SK-N-MC (cell line): Measurements from ENCODE around the gene ALX3.

Experiments
- DNase-seq: peaks from one replicate; pipeline ENCODE4 v3.0.0-alpha.2; 2011; ENCODE audit warnings: low read depth, low spot score
- H3K27ac ChIP-seq: fragments of 200-600 bp; sonication (generic); 2 replicates; pipeline ENCODE4 v1.5.1; 2016; ENCODE audit warnings: mixed run types
- H3K36me3 ChIP-seq: fragments of 200-600 bp; sonication (generic); 2 replicates; pipeline ENCODE4 v1.6.1; 2017; ENCODE audit warnings: antibody characterized with exemption, low read length, mixed read lengths; ENCODE audit not compliant: insufficient read depth
- H3K4me3 ChIP-seq: fragments of 200-600 bp; sonication (generic); 2 replicates; pipeline ENCODE4 v1.5.1; 2016
- H3K9ac ChIP-seq: fragments of 200-600 bp; sonication (generic); 2 replicates; pipeline ENCODE4 v1.8.0; 2017; ENCODE audit warnings: mixed run types, mixed read lengths; ENCODE audit not compliant: insufficient read length
- H3K9me3 ChIP-seq: fragments of 200-600 bp; sonication (generic); 2 replicates; pipeline ENCODE4 v1.6.1; 2017; ENCODE audit warnings: low read depth, mild to moderate bottlenecking, antibody characterized with exemption, low read length, moderate library complexity, mixed read lengths
- EZH2 ChIP-seq: fragments of 200-600 bp; sonication (generic); IDR thresholded peaks from one replicate; pipeline ENCODE4 v1.6.1; 2017; ENCODE audit warnings: antibody characterized with exemption
- FOXP2 ChIP-seq: optimal IDR thresholded peaks from 2 replicates; pipeline ENCODE3; 2011; ENCODE audit warnings: mild to moderate bottlenecking, moderate library complexity; ENCODE audit not compliant: insufficient read depth; ENCODE audit errors: extremely low read length, control extremely low read depth
- POLR2AphosphoS5 ChIP-seq: IDR thresholded peaks from 2 replicates; pipeline ENCODE4 v1.6.1; 2012; ENCODE audit warnings: mild to moderate bottlenecking, low read depth, low read length, borderline replicate concordance

The ALX3 gene

DNA sequence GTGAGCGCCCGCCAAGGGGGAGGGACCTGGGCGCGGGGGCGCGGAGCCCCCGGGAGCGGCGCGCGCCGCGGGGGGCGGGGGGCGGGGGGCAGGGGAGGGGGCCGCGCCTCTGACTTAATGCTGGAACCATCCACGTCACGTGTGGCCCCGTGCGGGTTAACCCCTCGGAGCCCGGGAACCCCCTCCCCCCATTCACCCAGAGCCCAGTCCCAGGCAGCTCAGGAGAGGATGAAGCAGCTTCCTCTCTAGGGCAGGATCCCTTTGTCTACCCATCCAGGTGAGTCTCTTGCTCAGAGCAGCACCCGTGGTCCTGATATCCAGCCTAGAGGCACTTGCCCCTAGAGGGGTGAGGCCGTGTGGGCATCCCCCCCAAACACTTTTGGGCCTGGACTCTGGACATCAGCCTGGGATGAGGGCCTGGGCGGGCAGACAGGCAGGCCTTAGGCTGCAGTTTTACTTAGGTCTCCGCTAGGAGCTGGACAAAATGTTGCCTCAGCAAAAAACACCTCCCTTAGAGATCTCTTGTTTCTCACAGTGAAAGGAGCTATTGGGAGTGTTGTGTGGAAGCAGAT lies at the start of gene ALX3:
ALX3 (minus strand) TSS at position 2 of the 572 bp plus-strand sequence. CDS start 60 bp downstream, outside the sequence.
- no peak for DNase-seq
- H3K4me3 ChIP-seq: peak within 1 kb of the TSS; percentile 97
- TF ChIP-seq EZH2 (no peak), FOXP2 (no peak), POLR2AphosphoS5 (no peak)

DNA sequence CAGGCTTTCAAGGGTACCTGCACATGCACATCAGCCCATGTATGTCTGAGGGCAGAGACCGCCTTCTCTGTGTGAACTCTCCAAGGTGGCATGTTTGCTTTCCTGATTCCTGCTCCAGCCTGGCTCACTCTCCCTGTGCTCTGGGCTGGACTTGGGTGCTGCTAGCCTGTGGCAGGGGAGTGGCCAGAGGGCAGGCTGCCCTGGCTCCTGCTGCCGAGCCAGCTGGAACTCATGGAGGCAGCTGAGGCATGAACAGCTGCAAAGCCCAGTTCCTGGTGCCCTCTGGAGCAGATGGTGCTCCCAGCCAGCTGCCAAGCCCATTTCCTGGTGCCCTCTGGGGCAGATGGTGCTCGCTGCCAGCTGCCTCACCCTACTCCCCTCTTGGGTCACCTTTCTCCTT lies 49.4 kb upstream of the ALX3 start:
- TF ChIP-seq FOXP2: no peak
- TF ChIP-seq POLR2AphosphoS5: no peak
- no peak for TF ChIP-seq EZH2
- no peak overlapping the region for H3K9ac ChIP-seq
- no peaks in the 10 kb centered on the region for H3K9me3 ChIP-seq
- no peak overlapping the region for H3K4me3 ChIP-seq
- no peak overlapping the region for H3K27ac ChIP-seq
- no peak for DNase-seq
- no peaks in the 10 kb centered on the region for H3K36me3 ChIP-seq

More for the DNA sequence above, at the start of gene ALX3:
- peaks cover 24% of the 10 kb centered on the region; the same call in 1 of the 2 replicates for H3K36me3 ChIP-seq
- H3K9ac ChIP-seq: peak within 1 kb of the TSS; percentile 96
- peak within 1 kb of the TSS; percentile 55; the same call in 1 of the 2 replicates for H3K27ac ChIP-seq
- no peaks in the 10 kb centered on the region for H3K9me3 ChIP-seq

DNA sequence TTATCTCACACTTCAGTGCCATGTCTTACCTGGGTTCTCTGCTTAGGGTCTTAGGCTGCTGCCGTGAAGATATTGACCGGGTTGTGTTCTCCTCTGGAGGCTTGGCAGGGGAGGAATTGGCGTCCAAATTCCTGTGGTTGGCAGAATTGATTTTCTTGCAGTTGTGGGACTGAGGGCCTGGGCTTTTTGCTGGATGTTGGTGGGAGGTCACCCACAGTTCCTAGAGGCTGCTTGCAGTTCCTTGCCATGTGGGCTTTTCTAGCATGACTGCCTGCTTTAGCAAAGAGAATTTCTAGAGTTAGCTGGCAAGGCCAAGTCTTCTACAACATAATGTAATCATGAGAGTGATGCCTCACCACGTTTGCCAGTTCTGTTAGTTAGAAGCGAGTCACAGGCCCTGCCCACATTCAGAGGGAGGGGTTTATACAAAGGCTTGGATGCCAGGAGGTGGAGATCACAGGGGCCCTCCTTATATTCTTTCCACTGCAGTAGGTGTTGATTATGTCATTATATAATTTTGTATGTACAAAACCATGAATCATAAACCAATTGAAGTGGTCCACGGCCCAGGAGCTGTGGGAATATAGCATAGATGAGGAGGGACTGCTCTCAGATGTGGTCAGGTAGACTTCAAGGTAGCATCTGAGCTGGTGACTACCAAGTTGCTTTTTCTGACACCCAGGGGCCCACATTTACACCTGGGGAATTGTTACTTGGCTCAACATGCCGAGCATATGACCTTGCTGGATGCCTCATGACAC lies 48.3 kb upstream of the ALX3 start:
- DNase-seq: no peak
- Histone ChIP-seq H3K36me3 (no peaks in the 10 kb centered on the region), H3K9me3 (no peaks in the 10 kb centered on the region), H3K27ac (no peak overlapping the region), H3K4me3 (no peak overlapping the region), H3K9ac (no peak overlapping the region)
- TF ChIP-seq EZH2 (no peak), POLR2AphosphoS5 (no peak), FOXP2 (no peak)

DNA sequence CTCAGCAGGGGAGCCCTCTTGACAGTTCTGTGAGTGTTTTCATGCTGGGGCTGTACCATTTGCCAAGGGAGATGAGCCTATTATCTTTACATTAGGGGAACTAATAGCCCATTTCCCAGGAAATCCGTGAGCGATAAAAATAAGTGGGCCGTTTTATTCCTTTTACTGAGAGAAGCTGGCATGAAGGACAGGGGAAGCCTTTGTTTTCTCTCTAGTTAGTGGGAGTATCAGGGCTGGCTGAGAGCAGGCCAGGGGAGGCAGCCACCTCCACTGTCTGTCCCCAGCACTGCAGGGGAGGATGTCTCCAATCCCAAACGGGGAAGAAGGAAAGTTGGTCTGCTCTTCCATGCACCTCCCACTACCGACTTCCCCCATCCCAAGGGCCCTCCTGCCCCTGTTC lies 44.3 kb upstream of the ALX3 start:
- Histone ChIP-seq H3K9ac (no peak overlapping the region), H3K36me3 (no peaks in the 10 kb centered on the region), H3K27ac (no peak overlapping the region), H3K9me3 (no peaks in the 10 kb centered on the region), H3K4me3 (no peak overlapping the region)
- TF ChIP-seq EZH2 (no peak), POLR2AphosphoS5 (no peak), FOXP2 (no peak)
- no peak for DNase-seq

DNA sequence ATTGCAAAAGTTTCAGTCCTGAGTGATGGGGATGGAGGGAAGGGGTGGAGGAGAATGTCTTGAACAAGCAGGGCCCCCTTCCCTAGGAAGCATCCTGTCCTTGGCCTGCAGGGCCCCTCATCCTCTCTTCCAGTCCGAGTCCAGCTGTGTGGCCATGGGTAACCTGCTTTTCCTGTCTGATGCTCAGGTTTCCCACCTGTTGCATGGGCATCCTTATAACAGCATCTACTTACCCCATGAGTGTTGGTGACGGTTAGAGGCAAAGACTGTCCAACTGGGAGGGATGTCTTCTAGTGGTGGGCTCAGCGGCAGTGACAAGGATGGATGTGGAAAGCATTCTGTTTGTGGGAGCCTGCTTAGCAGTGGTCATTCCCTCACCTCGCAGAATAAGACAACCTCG lies 43.7 kb upstream of the ALX3 start:
- Histone ChIP-seq H3K9ac (no peak overlapping the region), H3K36me3 (no peaks in the 10 kb centered on the region), H3K27ac (no peak overlapping the region), H3K4me3 (no peak overlapping the region), H3K9me3 (no peaks in the 10 kb centered on the region)
- TF ChIP-seq POLR2AphosphoS5: no peak
- TF ChIP-seq EZH2: no peak
- no peak for TF ChIP-seq FOXP2
- DNase-seq: no peak

DNA sequence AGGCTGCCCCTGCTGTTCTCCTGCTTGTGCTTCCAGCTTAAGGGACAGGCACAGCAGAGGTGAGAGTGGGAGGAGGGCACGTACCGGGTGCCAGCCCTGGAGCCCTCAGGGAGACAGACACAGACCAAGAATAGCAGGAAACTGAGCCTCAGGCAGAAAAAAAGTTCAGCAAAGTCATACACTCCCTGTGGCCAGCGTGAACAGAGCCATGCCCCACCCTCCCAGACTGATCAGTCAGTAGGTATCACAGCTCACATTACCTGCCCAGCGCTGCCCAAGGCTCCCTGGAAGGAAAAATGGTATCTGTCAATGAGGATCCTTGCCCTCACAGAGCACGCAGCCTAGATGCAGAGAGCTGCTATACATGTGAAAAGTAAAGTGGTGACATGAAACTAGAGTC lies 43.1 kb upstream of the ALX3 start:
- no peak overlapping the region for H3K9ac ChIP-seq
- no peak for TF ChIP-seq EZH2
- TF ChIP-seq FOXP2: no peak
- no peak for TF ChIP-seq POLR2AphosphoS5
- H3K9me3 ChIP-seq: no peaks in the 10 kb centered on the region
- H3K27ac ChIP-seq: no peak overlapping the region
- DNase-seq: no peak
- H3K36me3 ChIP-seq: no peaks in the 10 kb centered on the region
- no peak overlapping the region for H3K4me3 ChIP-seq

DNA sequence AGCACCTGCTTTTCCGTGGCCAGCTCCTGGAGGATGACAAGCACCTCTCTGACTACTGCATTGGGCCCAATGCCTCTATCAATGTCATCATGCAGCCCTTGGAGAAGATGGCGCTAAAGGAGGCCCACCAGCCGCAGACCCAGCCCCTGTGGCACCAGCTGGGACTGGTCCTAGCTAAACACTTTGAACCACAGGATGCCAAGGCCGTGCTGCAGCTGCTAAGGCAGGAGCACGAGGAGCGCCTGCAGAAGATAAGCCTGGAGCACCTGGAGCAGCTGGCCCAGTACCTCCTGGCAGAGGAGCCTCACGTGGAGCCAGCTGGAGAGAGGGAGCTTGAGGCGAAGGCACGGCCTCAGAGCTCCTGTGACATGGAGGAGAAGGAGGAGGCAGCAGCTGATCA lies 42.2 kb upstream of the ALX3 start:
- no peak for DNase-seq
- Histone ChIP-seq H3K36me3 (no peaks in the 10 kb centered on the region), H3K9me3 (no peaks in the 10 kb centered on the region), H3K4me3 (no peak overlapping the region), H3K27ac (no peak overlapping the region), H3K9ac (no peak overlapping the region)
- TF ChIP-seq EZH2 (no peak), FOXP2 (no peak), POLR2AphosphoS5 (no peak)

DNA sequence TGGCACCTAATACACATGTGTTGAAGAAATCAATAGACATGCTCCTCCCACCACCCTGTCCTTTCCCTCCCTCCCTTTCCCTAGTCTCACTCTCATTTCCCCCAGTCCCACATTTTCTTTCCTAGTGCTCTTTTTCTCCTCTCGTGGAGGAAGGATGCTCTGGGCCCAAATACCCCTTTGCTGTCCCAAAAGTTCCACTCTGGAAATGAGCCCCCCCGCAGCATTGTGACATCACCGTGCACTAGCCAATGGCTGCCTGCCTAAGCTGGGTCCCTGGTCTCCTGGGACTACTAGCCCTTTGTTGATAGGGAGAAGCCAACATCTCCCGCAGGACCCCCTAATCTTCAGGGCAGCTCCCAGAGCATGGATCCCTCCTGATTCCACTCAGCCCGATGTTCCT lies 41.7 kb upstream of the ALX3 start, which contains the start of gene UBL4B:
UBL4B (plus strand) TSS at position 301 of the 400 bp plus-strand sequence; CDS start at position 393, 92 bp downstream.
- no peak for DNase-seq
- no peaks in the 10 kb centered on the region for H3K9me3 ChIP-seq
- no peaks in the 10 kb centered on the region for H3K36me3 ChIP-seq
- H3K27ac ChIP-seq: no peak within 1 kb of the TSS
- TF ChIP-seq EZH2 (no peak), FOXP2 (no peak), POLR2AphosphoS5 (no peak)
- H3K9ac ChIP-seq: no peak within 1 kb of the TSS
- no peak within 1 kb of the TSS for H3K4me3 ChIP-seq

DNA sequence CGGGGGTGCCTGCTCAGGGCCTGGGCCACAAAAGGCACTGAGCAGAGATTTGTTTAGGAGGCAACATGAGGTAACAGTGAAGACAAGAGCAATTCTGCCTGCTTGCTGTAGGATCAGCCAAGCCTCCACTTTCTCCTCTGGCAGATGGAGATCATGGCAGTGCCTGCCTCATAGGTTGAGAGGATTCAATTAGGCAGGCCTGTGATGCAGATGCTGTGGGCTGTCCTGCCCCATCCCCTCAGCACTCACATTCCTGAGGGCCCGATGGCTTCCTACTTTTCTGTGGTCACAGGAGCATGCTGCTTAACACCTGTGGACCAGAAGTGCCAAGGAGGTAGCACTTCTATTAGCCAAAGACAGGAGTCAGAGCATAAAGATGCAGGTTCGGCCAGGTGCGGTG lies 40.6 kb upstream of the ALX3 start:
- H3K36me3 ChIP-seq: no peaks in the 10 kb centered on the region
- no peak for TF ChIP-seq POLR2AphosphoS5
- TF ChIP-seq EZH2: no peak
- no peak for TF ChIP-seq FOXP2
- H3K4me3 ChIP-seq: no peak overlapping the region
- H3K27ac ChIP-seq: no peak overlapping the region
- H3K9me3 ChIP-seq: no peaks in the 10 kb centered on the region
- H3K9ac ChIP-seq: no peak overlapping the region
- no peak for DNase-seq
